Mammary epithelial cell (primary cell): ENCODE results near the gene COA5.

Source experiments
- EZH2 ChIP-seq: IDR thresholded peaks from 2 replicates; pipeline ENCODE4 v1.6.1; 2012; ENCODE audit warnings: low read length, inconsistent platforms, borderline replicate concordance
- TF ChIP-seq, protein P1 (sequence below), 2 donors: IDR thresholded peaks in 1 of 2; conservative IDR thresholded peaks in 1 of 2; 2 replicates each; pipeline ENCODE4 v1.5.1; 2011 to 2012; ENCODE audit warnings: inconsistent platforms in 2 of 2, low read length in 2 of 2, mild to moderate bottlenecking in 2 of 2, control low read depth in 1 of 2, low read depth in 1 of 2; ENCODE audit not compliant: insufficient read depth in 1 of 2; ENCODE audit errors: extremely low read depth in 1 of 2

GRCh38 chr2:98623657-98624056, 15.3 kb upstream of the COA5 start:
- TF ChIP-seq, protein P1, sequence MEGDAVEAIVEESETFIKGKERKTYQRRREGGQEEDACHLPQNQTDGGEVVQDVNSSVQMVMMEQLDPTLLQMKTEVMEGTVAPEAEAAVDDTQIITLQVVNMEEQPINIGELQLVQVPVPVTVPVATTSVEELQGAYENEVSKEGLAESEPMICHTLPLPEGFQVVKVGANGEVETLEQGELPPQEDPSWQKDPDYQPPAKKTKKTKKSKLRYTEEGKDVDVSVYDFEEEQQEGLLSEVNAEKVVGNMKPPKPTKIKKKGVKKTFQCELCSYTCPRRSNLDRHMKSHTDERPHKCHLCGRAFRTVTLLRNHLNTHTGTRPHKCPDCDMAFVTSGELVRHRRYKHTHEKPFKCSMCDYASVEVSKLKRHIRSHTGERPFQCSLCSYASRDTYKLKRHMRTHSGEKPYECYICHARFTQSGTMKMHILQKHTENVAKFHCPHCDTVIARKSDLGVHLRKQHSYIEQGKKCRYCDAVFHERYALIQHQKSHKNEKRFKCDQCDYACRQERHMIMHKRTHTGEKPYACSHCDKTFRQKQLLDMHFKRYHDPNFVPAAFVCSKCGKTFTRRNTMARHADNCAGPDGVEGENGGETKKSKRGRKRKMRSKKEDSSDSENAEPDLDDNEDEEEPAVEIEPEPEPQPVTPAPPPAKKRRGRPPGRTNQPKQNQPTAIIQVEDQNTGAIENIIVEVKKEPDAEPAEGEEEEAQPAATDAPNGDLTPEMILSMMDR (conservative IDR thresholded peaks at IDR 0.05 in 1 of 2, IDR thresholded peaks at IDR 0.05 in 1 of 2; ENCODE audit: extremely low read depth in 1 of 2, insufficient read depth in 1 of 2, low read depth in 1 of 2, low read length in 2 of 2): no peak
- no peak for TF ChIP-seq EZH2
